B cell (primary cell): ENCODE results near the gene STX7. TPM values are rescaled to one million over a fixed set of nuclear protein-coding genes. Genes with fewer than 3 reads are reported as not detected.

Experiments
- ATAC-seq: fragments of 200-7000 bp; cut with Tn5 transposase; one replicate; pipeline ENCODE4 v1.10.0; 2021; ENCODE audit warnings: low read depth, mild to moderate bottlenecking, moderate number of reproducible peaks, moderate library complexity
- CTCF ChIA-PET: fragments of 350-600 bp; sonication (Branson Sonifier 250); formaldehyde crosslinking; loops from one replicate; lab custom pipeline; 2021; ENCODE audit warnings: antibody characterized with exemption, inconsistent platforms; lab: Charles Lee
- POLR2A ChIA-PET: fragments of 350-600 bp; sonication (Branson Sonifier 250); formaldehyde crosslinking; loops from one replicate; lab custom pipeline; 2021; ENCODE audit warnings: antibody characterized with exemption; lab: Charles Lee
- DNase-seq: peaks from one replicate; pipeline ENCODE4 v3.0.0; 2013
- H2AFZ ChIP-seq: 2 replicates; pipeline ENCODE4 v1.6.1; 2012; ENCODE audit warnings: mild to moderate bottlenecking, low read depth, low read length; ENCODE audit not compliant: insufficient read depth, poor library complexity, severe bottlenecking
- H3K27ac ChIP-seq, 2 donors: 1 replicate in 1 of 2; 2 replicates in 1 of 2; pipeline ENCODE4 v1.5.1; 2012 to 2013; ENCODE audit warnings: low read length in 2 of 2, mild to moderate bottlenecking in 2 of 2, moderate library complexity in 1 of 2
- H3K27me3 ChIP-seq, 4 experiments: fragments of 200-600 bp in 1 of 4; sonication (generic) in 1 of 4; replicated peaks in 1 of 4; 1 replicate in 2 of 4; 2 replicates in 2 of 4; pipeline versions ENCODE4 v1.6.1 to v1.7.0; 2013 to 2016; ENCODE audit warnings: low read length in 3 of 4, mild to moderate bottlenecking in 2 of 4, mixed read lengths in 1 of 4, moderate library complexity in 1 of 4; ENCODE audit not compliant: insufficient read depth in 4 of 4, control insufficient read depth in 3 of 4; ENCODE audit errors: control extremely low read depth in 1 of 4
- H3K36me3 ChIP-seq, 2 experiments: replicated peaks in 1 of 2; 1 replicate in 1 of 2; 2 replicates in 1 of 2; pipeline versions ENCODE4 v1.6.1 to v1.7.1; 2013; ENCODE audit warnings: low read length in 1 of 2; ENCODE audit not compliant: insufficient read depth in 2 of 2, control insufficient read depth in 1 of 2; ENCODE audit errors: control extremely low read depth in 1 of 2, extremely low read depth in 1 of 2
- H3K4me1 ChIP-seq, 2 donors: fragments of 200-600 bp in 1 of 2; sonication (generic) in 1 of 2; 1 replicate in 1 of 2; 2 replicates in 1 of 2; pipeline versions ENCODE4 v1.5.1 to v1.6.1; 2013 to 2017; ENCODE audit warnings: low read length in 2 of 2; ENCODE audit not compliant: control insufficient read depth in 2 of 2, insufficient read depth in 2 of 2
- H3K4me2 ChIP-seq: replicated peaks from 2 replicates; pipeline ENCODE3; 2012; ENCODE audit warnings: mild to moderate bottlenecking, low read depth, low read length; ENCODE audit not compliant: poor library complexity, severe bottlenecking
- H3K4me3 ChIP-seq, 5 experiments: fragments of 200-600 bp in 1 of 5; sonication (generic) in 1 of 5; 1 replicate in 3 of 5; 2 replicates in 2 of 5; pipeline versions ENCODE4 v1.5.1 to v1.7.0; 2011 to 2016; ENCODE audit warnings: low read length in 4 of 5, mild to moderate bottlenecking in 4 of 5, low read depth in 2 of 5, control low read depth in 1 of 5, moderate library complexity in 1 of 5; ENCODE audit not compliant: insufficient read depth in 1 of 5; ENCODE audit errors: control extremely low read depth in 1 of 5, extremely low read depth in 1 of 5
- H3K79me2 ChIP-seq: fragments of 200-600 bp; sonication (generic); one replicate; pipeline ENCODE4 v1.6.0; 2016; ENCODE audit warnings: low read length; ENCODE audit not compliant: control insufficient read depth, insufficient read depth
- H3K9ac ChIP-seq: fragments of 200-600 bp; sonication (generic); 2 replicates; pipeline ENCODE4 v1.6.1; 2017; ENCODE audit warnings: mild to moderate bottlenecking, low read length, moderate library complexity
- H3K9me3 ChIP-seq, 3 donors: one replicate each; pipeline versions ENCODE4 v1.6.1 to v1.7.1; 2013; ENCODE audit warnings: low read length in 2 of 3; ENCODE audit not compliant: control insufficient read depth in 2 of 3, insufficient read depth in 1 of 3; ENCODE audit errors: control extremely low read depth in 1 of 3
- H4K20me1 ChIP-seq: 2 replicates; pipeline ENCODE4 v1.6.0; 2012; ENCODE audit warnings: mild to moderate bottlenecking, low read length; ENCODE audit not compliant: insufficient read depth, control insufficient read depth, poor library complexity, severe bottlenecking
- H3K27ac Mint-ChIP-seq: one replicate; pipeline ENCODE4 v1.8.0; 2021; ENCODE audit warnings: mixed read lengths
- H3K27me3 Mint-ChIP-seq: one replicate; pipeline ENCODE4 v1.8.0; 2021; ENCODE audit warnings: mixed read lengths
- H3K4me1 Mint-ChIP-seq: one replicate; pipeline ENCODE4 v1.8.0; 2021; ENCODE audit warnings: mixed read lengths
- H3K4me3 Mint-ChIP-seq: one replicate; pipeline ENCODE4 v1.8.0; 2021; ENCODE audit warnings: mixed read lengths
- H3K9me3 Mint-ChIP-seq: one replicate; pipeline ENCODE4 v1.8.0; 2022; ENCODE audit warnings: mixed read lengths; ENCODE audit not compliant: insufficient read depth
- EZH2 ChIP-seq: IDR thresholded peaks from 2 replicates; pipeline ENCODE4 v1.6.1; 2012; ENCODE audit warnings: borderline replicate concordance, low read depth, mild to moderate bottlenecking, moderate library complexity, low read length; ENCODE audit not compliant: insufficient read depth, poor library complexity, severe bottlenecking
- WGBS: methylation state at CpG from one replicate; pipeline ENCODE4 v1.1.5; 2013; ENCODE audit warnings: missing lambda C conversion rate; ENCODE audit not compliant: insufficient coverage; 5-methylcytosine and 5-hydroxymethylcytosine counted together
- intact Hi-C: fragments of 100-400 bp; cut with micrococcal nuclease; formaldehyde crosslinking; loops from one replicate; pipeline ENCODE4 v1.10.0; 2022
- polyA plus RNA-seq: library from polyadenylated mRNA; depleted of rRNA; stranded (reverse); fragments of >200 nt; gene quantifications from 2 replicates; pipeline ENCODE4 v1.2.3, GENCODE V29; 2012
- total RNA-seq, 2 donors: library from RNA; stranded (reverse); fragments of 120-200 nt in 1 of 2; gene quantifications; 1 replicate in 1 of 2; 2 replicates in 1 of 2; pipeline versions ENCODE4 v1.2.3 to v1.2.4, GENCODE V29; 2013 to 2022
- TF ChIP-seq, protein P1 (sequence below): fragments of 200-600 bp; IDR thresholded peaks from one replicate; pipeline ENCODE4 v1.8.0; 2022; ENCODE audit warnings: antibody characterized with exemption, mild to moderate bottlenecking

The STX7 gene
- total and polyA plus RNA-seq, 2 donors (not counting 1 experiment from before 2014, with no cell fraction given), result 70.9 to 221 TPM

DNA sequence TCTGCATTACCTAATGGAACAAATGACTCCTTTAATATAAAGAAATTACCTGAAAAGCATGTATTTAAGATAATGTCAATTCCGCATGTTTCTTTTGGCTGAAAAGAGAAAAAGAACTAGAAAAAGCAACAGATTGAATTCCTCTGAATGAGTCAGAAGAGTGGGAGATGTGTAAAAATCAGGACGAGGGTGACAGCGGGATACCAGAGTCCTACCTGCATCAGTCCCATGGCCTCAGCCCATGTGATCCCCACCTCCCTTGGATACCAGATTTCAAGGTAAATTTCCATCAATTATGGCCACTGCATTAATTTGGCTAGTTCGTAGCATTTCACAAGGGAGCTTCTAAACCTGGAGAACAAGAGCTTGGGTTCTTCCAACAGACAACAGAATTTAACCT, 101.6 kb downstream of the STX7 start:
- CTCF ChIA-PET, result interaction anchor here (1.2 kb wide), 1 partner anchor 131 kb away, joined by 4 read pairs; no protein-coding TSS in a partner anchor

DNA sequence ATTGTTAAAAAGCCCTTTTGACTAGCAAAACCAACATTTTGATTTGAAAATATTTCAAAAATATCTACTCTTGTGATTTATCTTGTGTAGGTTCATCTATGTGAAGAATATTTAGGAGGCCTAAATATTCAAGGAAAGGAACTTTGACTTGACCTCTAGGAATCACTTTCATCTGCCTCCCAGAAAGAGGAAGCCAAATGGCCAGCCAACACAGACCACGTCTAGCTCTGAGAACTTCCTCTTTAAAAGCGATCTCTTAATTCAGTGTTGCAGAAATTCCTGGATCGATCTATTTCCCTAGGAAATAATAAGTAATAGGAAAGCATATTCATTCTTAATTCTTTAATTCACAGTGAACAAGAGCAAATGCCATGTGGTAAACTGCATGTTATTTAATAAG, 102.1 kb downstream of the STX7 start:
- H3K27me3 ChIP-seq, result peaks cover 0 to 9% (median 6%) of the 10 kb centered on the region in 4 experiments
- H2AFZ ChIP-seq, result no peak overlapping the region
- no peak overlapping the region for H3K27ac ChIP-seq
- Mint-ChIP-seq H3K27ac (no peak overlapping the region), H3K4me1 (peaks cover 3% of the 10 kb centered on the region), H3K4me3 (no peak overlapping the region), H3K27me3 (peaks cover 17% of the 10 kb centered on the region), H3K9me3 (no peaks in the 10 kb centered on the region)
- peaks cover 0 to under 1% (median 0%) of the 10 kb centered on the region in 3 donors for H3K9me3 ChIP-seq
- ATAC-seq (no peak), DNase-seq (no peak)
- intact Hi-C loops, result no loop called here
- H3K36me3 ChIP-seq, result no peaks in the 10 kb centered on the region
- H3K79me2 ChIP-seq, result no peaks in the 10 kb centered on the region
- TF ChIP-seq, protein P1, sequence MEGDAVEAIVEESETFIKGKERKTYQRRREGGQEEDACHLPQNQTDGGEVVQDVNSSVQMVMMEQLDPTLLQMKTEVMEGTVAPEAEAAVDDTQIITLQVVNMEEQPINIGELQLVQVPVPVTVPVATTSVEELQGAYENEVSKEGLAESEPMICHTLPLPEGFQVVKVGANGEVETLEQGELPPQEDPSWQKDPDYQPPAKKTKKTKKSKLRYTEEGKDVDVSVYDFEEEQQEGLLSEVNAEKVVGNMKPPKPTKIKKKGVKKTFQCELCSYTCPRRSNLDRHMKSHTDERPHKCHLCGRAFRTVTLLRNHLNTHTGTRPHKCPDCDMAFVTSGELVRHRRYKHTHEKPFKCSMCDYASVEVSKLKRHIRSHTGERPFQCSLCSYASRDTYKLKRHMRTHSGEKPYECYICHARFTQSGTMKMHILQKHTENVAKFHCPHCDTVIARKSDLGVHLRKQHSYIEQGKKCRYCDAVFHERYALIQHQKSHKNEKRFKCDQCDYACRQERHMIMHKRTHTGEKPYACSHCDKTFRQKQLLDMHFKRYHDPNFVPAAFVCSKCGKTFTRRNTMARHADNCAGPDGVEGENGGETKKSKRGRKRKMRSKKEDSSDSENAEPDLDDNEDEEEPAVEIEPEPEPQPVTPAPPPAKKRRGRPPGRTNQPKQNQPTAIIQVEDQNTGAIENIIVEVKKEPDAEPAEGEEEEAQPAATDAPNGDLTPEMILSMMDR, result no peak
- no peak for TF ChIP-seq EZH2
- ChIA-PET POLR2A (no interaction called here), CTCF (interaction anchor here (1.2 kb wide), 1 partner anchor 131 kb away, joined by 4 read pairs; no protein-coding TSS in a partner anchor)
- no peak overlapping the region for H3K9ac ChIP-seq
- no peak overlapping the region for H3K4me2 ChIP-seq
- no CpG with 5 or more reads among the region's 3 CpGs for WGBS
- no peaks in the 10 kb centered on the region for H4K20me1 ChIP-seq
- H3K4me3 ChIP-seq, result no peak overlapping the region
- H3K4me1 ChIP-seq, result no peaks in the 10 kb centered on the region

More for the DNA sequence above, 101.6 kb downstream of the STX7 start:
- no peaks in the 10 kb centered on the region for H3K9me3 Mint-ChIP-seq
- no peak overlapping the region for H3K9ac ChIP-seq
- H2AFZ ChIP-seq, result no peak overlapping the region
- no peak overlapping the region for H3K4me3 Mint-ChIP-seq
- 100% methylated on average over 3 of the region's 4 CpGs for WGBS
- no peak for TF ChIP-seq EZH2
- TF ChIP-seq, protein P1, result no peak
- no peaks in the 10 kb centered on the region for H3K4me1 ChIP-seq
- POLR2A ChIA-PET, result no interaction called here
- ATAC-seq (no peak), DNase-seq (no peak)
- H3K27me3 Mint-ChIP-seq, result peaks cover 17% of the 10 kb centered on the region
- no peaks in the 10 kb centered on the region for H4K20me1 ChIP-seq
- H3K4me3 ChIP-seq, result no peak overlapping the region
- no peak overlapping the region for H3K27ac ChIP-seq
- H3K27ac Mint-ChIP-seq, result no peak overlapping the region
- peaks cover 0 to 9% (median 6%) of the 10 kb centered on the region in 4 experiments for H3K27me3 ChIP-seq
- H3K36me3 ChIP-seq, result no peaks in the 10 kb centered on the region
- peaks cover 3% of the 10 kb centered on the region for H3K4me1 Mint-ChIP-seq
- no peak overlapping the region for H3K4me2 ChIP-seq
- intact Hi-C loops, result no loop called here
- H3K79me2 ChIP-seq, result no peaks in the 10 kb centered on the region
- H3K9me3 ChIP-seq, result peaks cover 0 to 5% (median 0%) of the 10 kb centered on the region in 3 donors
